Testis (tissue), 2 donors: ENCODE measurements around the gene RUVBL1.

Experiments
- POLR2A ChIP-seq: fragments of 450-650 bp; IDR thresholded peaks from one replicate; pipeline ENCODE4 v1.6.1; 2017; ENCODE audit warnings: antibody characterized with exemption, mild to moderate bottlenecking, moderate library complexity
- TF ChIP-seq, protein P1 (sequence below), 3 experiments: fragments of 450-650 bp in 2 of 3; fragments of 200-600 bp in 1 of 3; sonication (generic) in 1 of 3; IDR thresholded peaks; one replicate each; pipeline ENCODE4 v1.5.1; 2016 to 2019; ENCODE audit warnings: antibody characterized with exemption in 3 of 3, mild to moderate bottlenecking in 2 of 3, moderate library complexity in 1 of 3

- TF ChIP-seq, protein P1, sequence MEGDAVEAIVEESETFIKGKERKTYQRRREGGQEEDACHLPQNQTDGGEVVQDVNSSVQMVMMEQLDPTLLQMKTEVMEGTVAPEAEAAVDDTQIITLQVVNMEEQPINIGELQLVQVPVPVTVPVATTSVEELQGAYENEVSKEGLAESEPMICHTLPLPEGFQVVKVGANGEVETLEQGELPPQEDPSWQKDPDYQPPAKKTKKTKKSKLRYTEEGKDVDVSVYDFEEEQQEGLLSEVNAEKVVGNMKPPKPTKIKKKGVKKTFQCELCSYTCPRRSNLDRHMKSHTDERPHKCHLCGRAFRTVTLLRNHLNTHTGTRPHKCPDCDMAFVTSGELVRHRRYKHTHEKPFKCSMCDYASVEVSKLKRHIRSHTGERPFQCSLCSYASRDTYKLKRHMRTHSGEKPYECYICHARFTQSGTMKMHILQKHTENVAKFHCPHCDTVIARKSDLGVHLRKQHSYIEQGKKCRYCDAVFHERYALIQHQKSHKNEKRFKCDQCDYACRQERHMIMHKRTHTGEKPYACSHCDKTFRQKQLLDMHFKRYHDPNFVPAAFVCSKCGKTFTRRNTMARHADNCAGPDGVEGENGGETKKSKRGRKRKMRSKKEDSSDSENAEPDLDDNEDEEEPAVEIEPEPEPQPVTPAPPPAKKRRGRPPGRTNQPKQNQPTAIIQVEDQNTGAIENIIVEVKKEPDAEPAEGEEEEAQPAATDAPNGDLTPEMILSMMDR (IDR thresholded peaks at IDR 0.05), result no peak
- TF ChIP-seq POLR2A, result no peak
These were observed 28.2 kb upstream of the RUVBL1 start for GRCh38 chr3:128151758-128152274.
